DMS114 treated with DMSO at 0.1 percent for 48 hours (cell line): ENCODE data around the gene ZNF580.

ENCODE experiments used
- DNase-seq: peaks from one replicate; lab custom pipeline; 2025; ENCODE audit not compliant: unreplicated experiment; lab: John Stamatoyannopoulos, UW

ZNF580 gene

GRCh38 chr19:55605637-55606470 is 34.9 kb upstream of the ZNF580 start, which contains the start of gene ZNF865:
Gene ZNF865, plus strand, starts transcription at chr19:55605647. Its CDS starts 7,972 bp downstream, at chr19:55613619.
- DNase-seq, result peak; percentile 72

GRCh38 chr19:55606471-55606787 is 34.4 kb upstream of the ZNF580 start:
- DNase-seq, result no peak

GRCh38 chr19:55606817-55607216 is 34.0 kb upstream of the ZNF580 start:
- DNase-seq, result no peak

GRCh38 chr19:55609326-55609725 is 31.5 kb upstream of the ZNF580 start:
- DNase-seq, result no peak

- no peak for DNase-seq
Measured at GRCh38 chr19:55611300-55611982, 29.4 kb upstream of the ZNF580 start.

- no peak for DNase-seq
Measured at GRCh38 chr19:55611983-55612645, 28.7 kb upstream of the ZNF580 start.

- no peak for DNase-seq
Measured at GRCh38 chr19:55613396-55613795, 27.4 kb upstream of the ZNF580 start.

- DNase-seq, result no peak
Measured at GRCh38 chr19:55613930-55614710, 26.7 kb upstream of the ZNF580 start.

- DNase-seq, result no peak
Measured at GRCh38 chr19:55614711-55615542, 25.9 kb upstream of the ZNF580 start.

GRCh38 chr19:55615543-55616394 is 25.0 kb upstream of the ZNF580 start:
- DNase-seq, result no peak

GRCh38 chr19:55616395-55616875 is 24.4 kb upstream of the ZNF580 start:
- DNase-seq, result no peak

GRCh38 chr19:55617426-55617825 is 23.4 kb upstream of the ZNF580 start:
- DNase-seq, result no peak

- DNase-seq, result no peak
Measured at GRCh38 chr19:55618426-55618825, 22.4 kb upstream of the ZNF580 start.

GRCh38 chr19:55619286-55619685 is 21.5 kb upstream of the ZNF580 start:
- no peak for DNase-seq

GRCh38 chr19:55620410-55621204 is 20.2 kb upstream of the ZNF580 start:
- no peak for DNase-seq

- DNase-seq, result no peak
Measured at GRCh38 chr19:55621205-55621672, 19.6 kb upstream of the ZNF580 start.

- DNase-seq, result no peak
Measured at GRCh38 chr19:55621673-55622231, 19.1 kb upstream of the ZNF580 start.
